ENCODE results near the gene PRRG4.

PRRG4 gene

GRCh38 chr11:32851251-32851650 is 21.5 kb downstream of the PRRG4 start:
- Histone ChIP-seq H3K4me1 (ENCODE audit: low read length) (peaks cover 12% of the 10 kb centered on the region; the same call in 1 of the 2 replicates), H3K9ac (ENCODE audit: low read length) (no peak overlapping the region), H4K20me1 (ENCODE audit: insufficient read depth, low read length) (no peaks in the 10 kb centered on the region), H2AFZ (ENCODE audit: low read depth, low read length) (no peak overlapping the region), H3K4me2 (ENCODE audit: low read length) (no peak overlapping the region), H3K27me3 (ENCODE audit: low read depth, low read length) (no peaks in the 10 kb centered on the region), H3K36me3 (replicated peaks; ENCODE audit: low read depth, low read length) (no peaks in the 10 kb centered on the region), H3K79me2 (ENCODE audit: low read length) (no peaks in the 10 kb centered on the region), H3K4me3 (ENCODE audit: low read length) (no peak overlapping the region), H3K27ac (ENCODE audit: low read length) (no peak overlapping the region), H3K9me3 (ENCODE audit: insufficient read depth, low read length) (no peaks in the 10 kb centered on the region)
- no peak for TF ChIP-seq CTCF (IDR thresholded peaks at IDR 0.05; ENCODE audit: low read depth, low read length)

GRCh38 chr11:32852207-32852606 is 22.5 kb downstream of the PRRG4 start:
- H2AFZ ChIP-seq (ENCODE audit: low read depth, low read length) = no peak overlapping the region
- H3K27me3 ChIP-seq (ENCODE audit: low read depth, low read length) = no peaks in the 10 kb centered on the region
- no peak overlapping the region for H3K4me2 ChIP-seq (ENCODE audit: low read length)
- TF ChIP-seq EZH2phosphoT487 (IDR thresholded peaks at IDR 0.05; ENCODE audit: low read depth) = no peak
- no peak for TF ChIP-seq CTCF (IDR thresholded peaks at IDR 0.05; ENCODE audit: low read depth, low read length)
- no peak overlapping the region for H3K4me3 ChIP-seq (ENCODE audit: low read length)
- H4K20me1 ChIP-seq (ENCODE audit: insufficient read depth, low read length) = no peaks in the 10 kb centered on the region
- no peaks in the 10 kb centered on the region for H3K36me3 ChIP-seq (replicated peaks; ENCODE audit: low read depth, low read length)
- H3K27ac ChIP-seq (ENCODE audit: low read length) = no peak overlapping the region
- no peaks in the 10 kb centered on the region for H3K9me3 ChIP-seq (ENCODE audit: insufficient read depth, low read length)
- no peaks in the 10 kb centered on the region for H3K79me2 ChIP-seq (ENCODE audit: low read length)
- peaks cover 11% of the 10 kb centered on the region; the same call in 1 of the 2 replicates for H3K4me1 ChIP-seq (ENCODE audit: low read length)
- H3K9ac ChIP-seq (ENCODE audit: low read length) = no peak overlapping the region

- Histone ChIP-seq H3K79me2 (ENCODE audit: low read length) (no peaks in the 10 kb centered on the region), H3K4me3 (ENCODE audit: low read length) (no peak overlapping the region), H3K4me2 (ENCODE audit: low read length) (no peak overlapping the region), H2AFZ (ENCODE audit: low read depth, low read length) (no peak overlapping the region), H4K20me1 (ENCODE audit: insufficient read depth, low read length) (no peaks in the 10 kb centered on the region), H3K36me3 (replicated peaks; ENCODE audit: low read depth, low read length) (no peaks in the 10 kb centered on the region), H3K9ac (ENCODE audit: low read length) (no peak overlapping the region), H3K9me3 (ENCODE audit: insufficient read depth, low read length) (no peaks in the 10 kb centered on the region), H3K27me3 (ENCODE audit: low read depth, low read length) (no peaks in the 10 kb centered on the region), H3K27ac (ENCODE audit: low read length) (no peak overlapping the region), H3K4me1 (ENCODE audit: low read length) (no peaks in the 10 kb centered on the region)
- no peak for TF ChIP-seq CTCF (IDR thresholded peaks at IDR 0.05; ENCODE audit: low read depth, low read length)
Observed at GRCh38 chr11:32855601-32856000, 25.9 kb downstream of the PRRG4 start.

GRCh38 chr11:32858731-32859130 is 29.0 kb downstream of the PRRG4 start:
- Histone ChIP-seq H3K4me2 (ENCODE audit: low read length) (no peak overlapping the region), H3K27me3 (ENCODE audit: low read depth, low read length) (no peaks in the 10 kb centered on the region), H4K20me1 (ENCODE audit: insufficient read depth, low read length) (no peaks in the 10 kb centered on the region), H3K4me3 (ENCODE audit: low read length) (no peak overlapping the region), H3K27ac (ENCODE audit: low read length) (no peak overlapping the region), H3K9me3 (ENCODE audit: insufficient read depth, low read length) (no peaks in the 10 kb centered on the region), H3K79me2 (ENCODE audit: low read length) (no peaks in the 10 kb centered on the region), H3K9ac (ENCODE audit: low read length) (no peak overlapping the region), H2AFZ (ENCODE audit: low read depth, low read length) (no peak overlapping the region), H3K4me1 (ENCODE audit: low read length) (no peaks in the 10 kb centered on the region), H3K36me3 (replicated peaks; ENCODE audit: low read depth, low read length) (no peaks in the 10 kb centered on the region)
- no peak for TF ChIP-seq EZH2phosphoT487 (IDR thresholded peaks at IDR 0.05; ENCODE audit: low read depth)
- TF ChIP-seq CTCF (IDR thresholded peaks at IDR 0.05; ENCODE audit: low read depth, low read length) = no peak

Measured in OCI-LY3 (cell line).